ENCODE results near the gene OR1L6.

OR1L6 gene

DNA sequence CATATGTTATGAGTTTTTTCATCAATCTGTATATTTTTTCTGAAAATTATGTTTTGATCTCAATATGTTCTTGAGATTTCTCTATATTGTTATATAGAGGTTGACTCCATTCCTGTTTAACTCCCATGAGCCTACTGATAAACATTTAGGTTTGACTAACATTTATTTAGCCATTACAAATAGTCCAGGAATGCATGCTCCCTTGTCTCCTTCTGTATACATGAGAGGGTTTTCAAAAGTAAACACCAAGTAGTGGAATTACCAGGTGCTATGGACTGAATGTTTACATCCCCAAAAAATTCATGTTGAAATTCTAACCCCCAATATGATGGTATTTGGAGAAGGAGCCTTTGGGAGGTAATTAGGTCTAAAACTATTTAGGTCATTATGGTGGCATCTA is 43.2 kb downstream of the OR1L6 start:
- no peak for DNase-seq (ENCODE audit: low spot score)
- TF ChIP-seq, protein P1, sequence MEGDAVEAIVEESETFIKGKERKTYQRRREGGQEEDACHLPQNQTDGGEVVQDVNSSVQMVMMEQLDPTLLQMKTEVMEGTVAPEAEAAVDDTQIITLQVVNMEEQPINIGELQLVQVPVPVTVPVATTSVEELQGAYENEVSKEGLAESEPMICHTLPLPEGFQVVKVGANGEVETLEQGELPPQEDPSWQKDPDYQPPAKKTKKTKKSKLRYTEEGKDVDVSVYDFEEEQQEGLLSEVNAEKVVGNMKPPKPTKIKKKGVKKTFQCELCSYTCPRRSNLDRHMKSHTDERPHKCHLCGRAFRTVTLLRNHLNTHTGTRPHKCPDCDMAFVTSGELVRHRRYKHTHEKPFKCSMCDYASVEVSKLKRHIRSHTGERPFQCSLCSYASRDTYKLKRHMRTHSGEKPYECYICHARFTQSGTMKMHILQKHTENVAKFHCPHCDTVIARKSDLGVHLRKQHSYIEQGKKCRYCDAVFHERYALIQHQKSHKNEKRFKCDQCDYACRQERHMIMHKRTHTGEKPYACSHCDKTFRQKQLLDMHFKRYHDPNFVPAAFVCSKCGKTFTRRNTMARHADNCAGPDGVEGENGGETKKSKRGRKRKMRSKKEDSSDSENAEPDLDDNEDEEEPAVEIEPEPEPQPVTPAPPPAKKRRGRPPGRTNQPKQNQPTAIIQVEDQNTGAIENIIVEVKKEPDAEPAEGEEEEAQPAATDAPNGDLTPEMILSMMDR (IDR thresholded peaks at IDR 0.05; ENCODE audit: extremely low read depth, insufficient read depth, missing control alignments): no peak
- in situ Hi-C loops (cut with MboI; ENCODE audit: low pct_unique_long_range_greater_than_20kb, low sequenced_read_pairs, unreplicated experiment): no loop called here

DNA sequence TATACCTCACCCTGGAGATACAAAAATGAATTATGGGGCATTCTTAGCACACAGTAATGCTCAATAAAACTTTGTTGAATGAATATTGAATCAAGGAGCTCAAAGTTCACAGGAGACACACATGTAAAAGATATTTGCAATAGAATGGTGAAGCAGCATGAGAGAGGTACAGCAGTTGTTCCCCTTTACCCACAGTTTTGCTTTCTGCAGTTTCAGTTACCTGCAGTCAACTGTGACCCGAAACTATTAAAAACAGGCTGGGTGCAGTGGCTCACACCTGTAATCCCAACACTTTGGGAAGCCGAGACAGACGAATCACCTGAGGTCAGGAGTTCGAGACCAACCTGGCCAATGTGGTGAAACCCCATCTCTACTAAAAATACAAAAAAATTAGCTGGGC is 44.2 kb downstream of the OR1L6 start:
- in situ Hi-C loops (cut with MboI; ENCODE audit: low pct_unique_long_range_greater_than_20kb, low sequenced_read_pairs, unreplicated experiment): no loop called here
- peak; percentile 3 for DNase-seq (ENCODE audit: low spot score)
- TF ChIP-seq, protein P1 (IDR thresholded peaks at IDR 0.05; ENCODE audit: extremely low read depth, insufficient read depth, missing control alignments): no peak

DNA sequence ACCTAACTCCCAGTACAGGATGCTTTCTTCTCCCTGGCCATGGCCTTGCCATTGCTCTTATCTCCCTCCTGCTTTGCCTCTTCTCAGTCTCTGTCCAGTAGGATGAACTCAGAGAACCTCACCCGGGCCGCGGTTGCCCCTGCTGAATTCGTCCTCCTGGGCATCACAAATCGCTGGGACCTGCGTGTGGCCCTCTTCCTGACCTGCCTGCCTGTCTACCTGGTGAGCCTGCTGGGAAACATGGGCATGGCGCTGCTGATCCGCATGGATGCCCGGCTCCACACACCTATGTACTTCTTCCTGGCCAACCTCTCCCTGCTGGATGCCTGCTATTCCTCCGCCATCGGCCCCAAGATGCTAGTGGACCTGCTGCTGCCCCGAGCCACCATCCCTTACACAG is 46.7 kb downstream of the OR1L6 start, which contains the start of gene OR5C1:
OR5C1 (plus strand) TSS at position 103 of the 400 bp plus-strand sequence; CDS start at position 103, 0 bp downstream.
- TF ChIP-seq, protein P1 (IDR thresholded peaks at IDR 0.05; ENCODE audit: extremely low read depth, insufficient read depth, missing control alignments): no peak
- DNase-seq (ENCODE audit: low spot score): peak; percentile 2
- in situ Hi-C loops (cut with MboI; ENCODE audit: low pct_unique_long_range_greater_than_20kb, low sequenced_read_pairs, unreplicated experiment): no loop called here

- TF ChIP-seq, protein P1 (IDR thresholded peaks at IDR 0.05; ENCODE audit: extremely low read depth, insufficient read depth, missing control alignments): no peak
- in situ Hi-C loops (cut with MboI; ENCODE audit: low pct_unique_long_range_greater_than_20kb, low sequenced_read_pairs, unreplicated experiment): no loop called here
- DNase-seq (ENCODE audit: low spot score): peak; percentile 1
These were observed 47.3 kb downstream of the OR1L6 start for GRCh38 chr9:122789256-122790046.

DNA sequence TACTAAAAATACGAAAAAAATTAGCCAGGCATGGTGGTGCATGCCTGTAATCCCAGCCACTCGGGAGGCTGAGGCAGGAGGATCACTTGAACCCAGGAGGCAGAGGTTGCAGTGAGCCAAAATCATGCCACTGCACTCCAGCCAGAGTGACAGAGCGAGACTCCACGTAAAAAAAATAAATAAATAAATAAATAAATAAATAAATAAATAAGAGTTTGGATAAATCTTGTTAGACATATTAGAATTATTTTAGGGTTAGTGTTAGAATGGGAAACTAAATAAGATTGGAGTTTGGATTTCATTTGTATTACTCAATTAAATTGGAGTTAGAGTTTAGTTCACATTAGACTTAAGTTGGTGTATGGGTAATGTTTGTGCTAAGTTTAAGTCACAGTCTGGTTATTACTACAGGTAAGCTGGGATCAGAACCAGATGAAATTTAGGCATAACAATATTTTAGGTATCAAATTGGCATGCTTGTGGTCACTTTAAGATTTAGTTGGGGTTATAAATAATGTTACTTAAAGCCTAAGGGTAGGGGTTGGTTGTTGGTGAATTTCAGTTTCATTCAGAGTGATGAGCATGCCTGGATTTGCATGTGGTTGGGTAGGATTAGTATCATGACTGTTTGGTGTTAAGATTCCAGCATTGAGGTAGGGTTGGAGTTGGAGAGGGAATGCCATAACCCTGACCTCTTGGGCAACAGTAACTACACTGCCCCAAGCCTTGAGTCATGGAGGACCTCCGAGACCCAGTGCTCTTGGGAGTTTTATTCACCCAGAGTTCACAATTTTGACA is 50.0 kb downstream of the OR1L6 start:
- DNase-seq (ENCODE audit: low spot score): no peak
- in situ Hi-C loops (cut with MboI; ENCODE audit: low pct_unique_long_range_greater_than_20kb, low sequenced_read_pairs, unreplicated experiment): no loop called here
- TF ChIP-seq, protein P1 (IDR thresholded peaks at IDR 0.05; ENCODE audit: extremely low read depth, insufficient read depth, missing control alignments): no peak

GRCh38 chr9:122797316-122798063 is 55.4 kb downstream of the OR1L6 start:
- DNase-seq (ENCODE audit: low spot score): no peak
- TF ChIP-seq, protein P1 (IDR thresholded peaks at IDR 0.05; ENCODE audit: extremely low read depth, insufficient read depth, missing control alignments): no peak
- in situ Hi-C loops (cut with MboI; ENCODE audit: low pct_unique_long_range_greater_than_20kb, low sequenced_read_pairs, unreplicated experiment): no loop called here
